GM19397 (cell line): ENCODE measurements around the gene SLC25A19.

Experiments used
- ATAC-seq: cut with Tn5 transposase; IDR thresholded peaks from one replicate; pipeline ENCODE4 v1.9.1; 2021; ENCODE audit warnings: mild to moderate bottlenecking, moderate library complexity; ENCODE audit not compliant: unreplicated experiment

The SLC25A19 gene

DNA sequence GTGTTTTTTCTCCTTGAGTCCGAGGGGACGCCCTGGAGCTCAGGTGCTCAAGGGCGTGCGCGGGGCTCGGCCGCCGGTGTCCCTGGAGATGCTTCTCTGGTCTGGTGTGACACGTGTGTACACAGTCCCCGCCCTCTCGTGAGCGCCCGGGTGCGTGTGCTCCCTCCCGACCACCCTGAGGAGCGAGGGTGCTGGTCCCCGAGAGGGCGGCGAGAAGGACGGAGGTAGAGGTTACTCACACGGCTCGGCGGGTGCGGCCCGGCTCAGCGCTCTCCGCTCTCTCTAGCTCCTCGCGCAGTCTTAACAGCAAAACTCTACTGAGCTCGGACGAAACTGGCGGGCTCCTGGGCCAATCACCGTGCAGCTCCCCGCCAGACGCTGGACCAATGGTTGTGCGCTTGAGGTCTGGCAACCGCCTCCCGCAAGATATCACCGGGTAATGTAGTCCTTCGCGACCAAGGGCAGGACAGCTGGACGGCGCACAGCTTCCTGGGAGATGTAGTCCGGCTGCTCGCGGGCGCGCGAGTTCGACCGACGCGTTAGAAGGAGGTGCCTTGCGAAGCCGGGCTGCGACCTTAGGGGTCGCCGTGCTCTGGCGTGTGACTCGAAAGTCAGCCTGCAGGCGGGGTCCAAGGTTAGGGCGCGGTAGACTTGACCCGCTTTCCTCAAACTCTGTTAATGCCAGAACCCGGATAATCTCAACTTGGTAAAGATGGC is at the start of gene SLC25A19:
SLC25A19 (minus strand) TSS at position 319 of the 717 bp plus-strand sequence. CDS start 2,669 bp downstream, outside the sequence.
- ATAC-seq = peak; percentile 90

DNA sequence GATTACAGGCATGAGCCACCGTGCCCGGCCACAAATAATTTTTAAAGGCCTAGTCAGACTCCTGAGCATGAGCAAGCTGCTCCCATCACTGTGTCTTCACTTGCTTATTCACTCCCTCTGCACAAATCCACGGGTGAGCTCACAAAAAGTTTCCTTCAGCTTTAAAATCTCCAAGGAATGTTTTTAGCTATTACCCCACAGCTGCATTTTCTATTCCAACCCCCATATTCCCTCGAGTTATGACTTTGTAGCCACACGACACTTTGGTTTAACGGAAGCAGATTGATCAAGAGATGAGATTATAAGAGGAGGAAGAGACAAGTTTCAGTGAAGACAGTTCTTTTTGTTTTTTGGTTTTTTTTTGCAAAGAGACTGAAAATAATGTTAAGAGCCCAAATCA is 49.1 kb upstream of the SLC25A19 start:
- no peak for ATAC-seq

DNA sequence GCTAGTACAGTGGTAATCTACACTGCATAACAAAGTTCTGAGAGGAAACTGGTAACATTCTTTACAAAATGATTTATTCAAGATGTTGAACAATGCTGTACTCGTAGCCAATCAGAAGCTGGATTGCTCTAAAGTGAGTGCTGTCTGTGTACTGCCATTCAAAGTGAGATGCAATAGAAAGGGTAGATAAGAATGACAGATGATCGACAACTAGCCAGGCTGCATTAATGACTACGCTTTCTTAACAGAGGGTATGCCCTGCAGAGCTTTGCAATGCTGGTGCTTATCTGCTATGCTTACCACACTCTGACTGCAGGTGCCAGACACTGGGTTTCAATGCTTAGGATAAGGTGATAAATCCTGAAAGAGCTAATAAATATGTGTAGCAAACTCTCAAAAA is 46.1 kb upstream of the SLC25A19 start:
- no peak for ATAC-seq

DNA sequence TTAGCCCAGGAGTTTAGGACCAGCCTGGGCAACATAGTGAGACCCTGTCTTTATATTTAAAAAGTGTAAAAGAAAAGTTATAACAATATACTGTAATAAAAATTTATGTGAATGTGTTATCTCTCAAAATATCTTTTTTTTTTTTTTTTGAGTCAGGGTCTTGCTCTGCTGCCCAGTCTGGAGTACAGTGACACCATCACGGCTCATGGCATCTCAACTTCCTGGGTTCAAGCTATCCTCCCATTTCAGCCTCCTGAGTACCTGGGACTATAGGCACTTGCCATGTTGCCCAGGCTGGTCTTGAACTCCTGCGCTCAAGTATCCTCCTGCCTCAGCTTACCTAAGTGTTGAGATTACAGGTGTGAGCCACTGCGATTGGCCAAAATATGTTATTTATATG is 45.5 kb upstream of the SLC25A19 start:
- no peak for ATAC-seq

DNA sequence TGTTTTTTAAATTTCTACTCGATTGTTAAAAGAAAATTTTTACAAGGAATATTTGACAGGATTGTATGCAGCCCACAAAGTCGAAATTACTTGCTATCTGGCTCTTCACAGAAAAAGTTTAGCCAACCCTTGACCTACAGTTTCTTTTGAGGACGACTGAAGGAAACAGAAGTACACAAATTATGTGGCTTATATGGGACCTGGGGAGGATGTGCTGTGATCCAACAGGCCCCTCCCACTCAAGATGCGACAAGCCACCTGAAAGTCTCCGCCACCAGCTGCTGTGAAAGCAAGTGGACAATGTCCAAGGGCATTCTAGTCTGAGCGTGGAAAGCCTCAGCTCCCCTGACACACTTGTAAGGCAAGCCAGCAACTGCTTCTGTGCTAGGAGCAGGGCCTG is 42.4 kb upstream of the SLC25A19 start:
- ATAC-seq = no peak

DNA sequence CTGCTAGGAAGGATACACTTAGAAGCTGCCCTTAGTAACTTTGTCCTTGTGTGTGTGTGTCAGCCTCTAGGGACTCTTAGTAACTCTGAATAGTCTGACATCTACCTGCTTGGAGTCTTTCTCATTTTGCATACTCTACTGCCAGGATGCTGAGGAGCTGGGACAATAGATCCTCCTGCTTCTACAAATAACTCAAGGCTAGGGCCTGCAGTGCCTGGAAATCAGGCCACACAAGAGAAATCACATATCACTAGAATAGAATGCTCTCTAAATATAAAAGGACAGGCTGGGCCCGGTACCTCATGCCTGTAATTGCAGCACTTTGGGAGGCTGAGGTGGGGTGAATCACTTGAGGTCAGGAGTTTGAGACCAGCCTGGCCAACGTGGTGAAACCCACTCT is 38.5 kb upstream of the SLC25A19 start:
- ATAC-seq = no peak

DNA sequence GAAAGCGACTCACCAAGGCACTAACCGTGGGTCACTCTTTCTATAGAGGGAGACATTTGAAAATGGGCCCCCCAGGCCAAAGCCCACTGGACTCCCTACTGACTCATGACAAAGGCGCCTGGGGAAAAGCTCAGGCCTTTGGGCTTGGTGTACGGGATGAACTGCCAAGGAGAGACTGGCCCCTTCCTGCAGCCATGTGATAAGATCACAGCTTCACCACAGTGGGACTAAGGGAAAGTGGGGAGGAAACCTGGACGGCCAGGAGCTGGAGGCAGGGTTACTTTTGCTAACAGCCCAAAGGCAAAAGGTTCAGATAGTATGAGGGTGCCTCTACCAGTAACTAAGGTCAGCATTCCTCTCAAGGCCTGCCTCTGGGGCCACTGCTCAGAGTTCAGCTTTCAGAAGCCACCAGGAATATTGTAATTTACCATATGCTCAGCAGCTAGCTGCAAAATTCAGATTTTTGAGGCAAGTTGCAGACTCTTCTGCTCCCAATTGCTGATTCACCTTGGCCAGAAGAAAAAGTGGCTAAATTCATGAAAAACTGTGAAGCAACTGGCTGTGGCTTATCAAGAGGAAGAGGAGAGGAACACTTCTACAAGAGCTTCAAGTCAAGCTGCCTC is 37.1 kb upstream of the SLC25A19 start:
- ATAC-seq = no peak

DNA sequence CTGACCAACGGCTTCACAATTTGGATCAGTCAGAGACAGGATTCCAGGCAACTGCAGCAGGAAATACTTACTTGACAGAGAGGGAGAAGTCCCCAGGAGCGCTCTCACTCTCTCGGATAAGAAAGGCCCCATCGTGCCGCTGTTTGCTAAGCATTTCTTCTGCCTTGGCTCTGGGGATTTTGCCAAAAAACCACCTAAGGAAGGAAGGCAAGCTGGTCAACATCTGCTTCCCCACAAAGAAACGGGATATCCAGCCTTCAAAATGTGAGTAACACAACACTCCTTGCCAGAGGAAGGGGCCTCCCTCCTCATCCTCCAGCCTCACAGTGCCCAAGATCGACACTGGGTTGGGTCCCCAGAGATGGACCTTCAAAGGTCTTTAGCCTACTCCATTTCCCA is 36.6 kb upstream of the SLC25A19 start:
- ATAC-seq = no peak

DNA sequence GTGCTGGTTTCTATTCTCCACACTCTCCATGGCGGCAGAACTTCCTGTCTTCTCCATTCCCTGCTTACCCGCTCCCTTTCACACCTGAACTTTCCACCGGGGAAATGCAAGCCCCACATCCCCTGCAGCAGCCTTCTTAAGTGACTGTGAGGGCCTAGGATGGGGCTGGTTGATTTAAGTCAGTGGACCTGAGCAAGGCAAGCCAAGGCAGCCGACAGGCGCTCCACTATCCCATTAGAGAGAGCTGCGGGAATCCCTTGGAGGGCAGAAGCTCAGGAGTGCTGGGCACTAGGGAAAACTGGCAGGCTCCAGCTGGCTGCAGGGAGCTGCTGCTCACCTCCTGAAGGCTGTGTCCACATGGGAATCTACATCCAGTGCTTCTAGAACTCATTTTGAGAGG is 36.1 kb upstream of the SLC25A19 start:
- no peak for ATAC-seq

DNA sequence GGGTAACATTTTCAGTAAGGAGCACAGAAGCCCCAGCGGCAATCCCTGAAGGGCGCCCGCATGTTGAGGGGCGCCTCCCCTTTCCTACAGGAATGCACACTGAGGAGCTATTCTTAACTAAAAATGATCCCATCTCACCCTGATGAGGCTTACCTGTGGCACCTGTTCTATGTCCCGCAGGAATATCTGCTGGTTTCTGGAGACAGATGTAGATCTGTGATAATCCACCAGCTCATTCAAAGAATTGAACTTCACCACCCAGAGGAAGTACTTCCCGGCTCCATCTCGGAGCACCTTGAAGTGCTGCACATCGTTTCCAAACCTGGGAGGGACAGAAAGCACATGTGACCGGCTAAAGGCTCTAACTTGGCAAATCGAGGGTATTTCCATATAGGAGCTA is 32.3 kb upstream of the SLC25A19 start:
- ATAC-seq = no peak

DNA sequence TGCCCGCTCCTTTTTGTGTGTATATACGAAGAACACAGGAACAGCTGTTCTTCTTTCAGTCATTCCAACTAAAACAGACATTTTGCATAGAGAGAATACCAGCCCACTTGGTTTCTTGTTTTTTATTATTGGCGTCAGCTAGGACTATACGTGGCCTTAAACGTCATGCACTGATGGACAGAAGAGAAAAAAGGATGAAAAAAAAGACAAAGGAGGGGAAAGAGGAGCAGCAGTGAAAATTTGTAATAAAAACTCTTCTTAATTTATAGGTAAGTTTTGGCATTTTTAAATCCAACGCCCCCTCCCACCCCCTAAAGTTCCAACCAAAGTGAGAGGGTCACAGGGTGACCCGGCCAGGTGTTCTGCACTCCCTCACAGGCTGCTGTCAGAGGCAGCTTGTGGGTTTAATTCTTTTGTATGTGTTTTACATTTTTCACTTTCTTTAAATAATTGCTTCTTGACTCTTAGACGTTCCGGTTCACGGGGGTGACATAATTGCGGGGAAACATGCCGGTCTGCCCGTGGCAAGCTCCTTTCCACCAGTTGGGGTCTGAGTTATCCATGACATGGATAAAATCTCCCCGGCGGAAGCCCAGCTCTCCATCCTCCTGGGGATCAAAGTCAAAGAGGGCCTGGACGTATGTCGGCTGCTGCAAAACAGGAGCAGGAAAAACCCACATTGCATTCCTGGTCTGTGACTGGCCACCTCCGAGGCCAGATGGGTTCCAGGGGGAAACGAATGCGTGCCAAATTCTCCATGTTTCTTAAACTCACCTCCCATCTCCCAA is 30.9 kb upstream of the SLC25A19 start:
- ATAC-seq = peak; percentile 56

DNA sequence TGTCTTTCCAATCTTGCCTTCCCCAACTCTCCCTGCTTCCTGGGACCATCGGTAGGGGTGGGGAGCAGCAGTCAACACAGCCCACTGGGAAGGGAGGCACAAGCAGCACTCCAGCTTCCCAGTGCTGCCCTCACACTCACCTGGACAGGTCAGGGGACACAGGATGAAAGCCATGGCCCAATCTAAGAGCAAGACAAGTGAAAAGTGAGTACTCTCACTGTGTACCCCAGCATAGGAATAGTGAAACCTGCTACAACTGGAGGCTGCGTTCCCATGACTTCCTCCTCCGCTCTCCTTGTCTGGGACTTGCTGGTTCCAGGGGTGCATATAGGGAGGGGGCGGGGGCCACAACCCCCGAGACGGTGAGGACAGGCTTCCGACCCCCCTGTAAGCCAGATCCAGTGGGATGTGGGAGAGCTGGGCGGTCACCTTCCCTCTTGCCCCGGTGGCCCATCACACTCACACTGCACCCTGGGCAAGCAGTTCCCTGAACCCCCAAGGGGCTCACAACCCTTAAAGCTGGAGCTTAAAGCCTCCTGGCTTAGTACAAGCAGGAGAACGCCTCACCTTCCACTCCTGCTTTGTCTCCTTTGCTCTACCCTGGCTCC is 29.5 kb upstream of the SLC25A19 start:
- ATAC-seq = no peak

DNA sequence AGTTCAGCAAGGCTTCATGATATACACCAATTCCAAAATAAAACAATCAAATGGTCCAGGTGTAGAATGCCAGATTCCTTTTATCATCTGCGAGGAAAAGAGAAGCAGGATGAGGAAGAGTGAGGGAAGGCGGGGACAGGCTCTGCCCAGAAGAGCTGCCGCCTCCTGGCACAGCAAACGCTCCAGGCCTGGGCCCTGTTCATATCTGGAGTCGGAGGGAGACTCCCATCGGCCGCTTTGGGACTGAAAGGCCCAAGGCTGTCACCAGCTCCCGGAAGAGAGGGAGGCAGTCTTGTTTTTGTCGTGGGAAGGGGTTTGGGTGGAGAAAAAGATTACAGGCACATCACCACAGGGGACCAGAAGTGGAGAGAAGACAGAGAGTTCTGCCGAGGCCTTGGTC is 29.0 kb upstream of the SLC25A19 start:
- no peak for ATAC-seq

DNA sequence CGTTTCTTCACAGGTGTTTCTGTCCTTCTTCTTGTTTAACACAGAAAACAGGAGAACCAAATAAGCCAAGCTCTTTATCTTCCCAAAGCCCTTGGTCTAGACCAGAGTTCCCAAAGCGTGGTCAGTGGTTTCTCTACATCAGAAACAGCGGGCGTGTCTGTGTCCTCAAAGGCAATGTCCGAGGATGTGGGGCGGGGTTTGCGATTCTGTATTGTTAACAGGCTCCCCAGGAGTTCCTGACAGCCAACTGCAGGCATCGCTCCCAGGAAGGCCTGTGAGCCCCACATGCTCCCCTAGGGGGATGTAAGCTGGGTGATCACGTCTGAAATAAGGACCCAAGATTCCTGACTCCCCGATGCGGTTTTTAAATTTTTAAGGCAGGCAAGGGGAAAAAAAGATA is 28.4 kb upstream of the SLC25A19 start:
- ATAC-seq = no peak

DNA sequence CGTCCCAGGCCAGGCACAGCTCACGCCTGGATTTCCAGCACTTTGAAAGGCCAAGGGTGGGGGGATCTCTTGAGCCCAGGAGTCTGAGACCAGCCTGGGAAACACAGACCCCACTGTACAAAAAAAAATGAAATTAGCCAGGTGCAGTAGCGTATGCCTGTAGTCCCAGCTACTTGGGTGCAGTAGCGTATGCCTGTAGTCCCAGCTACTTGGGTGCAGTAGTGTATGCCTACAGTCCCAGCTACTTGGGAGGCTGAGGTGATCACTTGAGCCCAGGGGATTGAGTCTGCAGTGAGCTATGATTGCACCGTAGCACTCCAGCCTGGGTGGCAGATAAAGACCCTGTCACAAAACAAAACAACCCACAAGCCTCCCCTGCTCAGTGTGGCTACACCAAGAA is 27.0 kb upstream of the SLC25A19 start:
- no peak for ATAC-seq

DNA sequence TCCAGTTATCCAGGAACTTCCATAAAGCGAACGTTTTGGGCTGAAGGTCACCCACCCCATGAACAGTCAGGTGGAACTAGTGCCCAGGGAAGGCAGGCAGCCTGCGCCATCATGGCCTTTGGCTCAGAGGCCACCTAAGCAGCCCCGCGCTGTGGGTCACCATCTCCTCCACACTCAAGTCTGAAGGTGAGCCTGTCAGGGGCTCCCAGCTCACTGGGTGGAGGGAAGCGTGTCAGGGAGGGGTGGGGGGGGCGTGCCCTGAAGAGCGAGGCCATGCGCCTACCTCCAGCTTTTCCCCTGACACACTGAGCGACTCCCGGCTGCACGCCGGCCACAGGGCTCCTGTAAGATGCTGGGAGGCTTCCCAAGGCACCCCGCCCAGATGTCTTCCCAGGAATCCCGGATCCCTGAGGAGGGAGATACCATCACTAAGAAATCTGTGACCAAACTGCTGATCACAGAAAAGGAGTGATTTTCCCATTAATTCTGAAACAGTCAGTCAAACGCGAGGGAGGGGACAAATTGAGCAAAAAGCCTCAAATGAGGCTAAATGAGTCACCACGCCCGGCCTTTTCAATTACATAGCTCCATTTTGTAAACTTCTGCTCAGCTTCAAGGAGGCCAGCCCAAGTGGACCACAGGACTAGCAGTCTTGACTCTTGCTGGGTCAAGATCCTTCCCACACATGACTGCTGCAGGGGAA is 26.5 kb upstream of the SLC25A19 start:
- no peak for ATAC-seq

DNA sequence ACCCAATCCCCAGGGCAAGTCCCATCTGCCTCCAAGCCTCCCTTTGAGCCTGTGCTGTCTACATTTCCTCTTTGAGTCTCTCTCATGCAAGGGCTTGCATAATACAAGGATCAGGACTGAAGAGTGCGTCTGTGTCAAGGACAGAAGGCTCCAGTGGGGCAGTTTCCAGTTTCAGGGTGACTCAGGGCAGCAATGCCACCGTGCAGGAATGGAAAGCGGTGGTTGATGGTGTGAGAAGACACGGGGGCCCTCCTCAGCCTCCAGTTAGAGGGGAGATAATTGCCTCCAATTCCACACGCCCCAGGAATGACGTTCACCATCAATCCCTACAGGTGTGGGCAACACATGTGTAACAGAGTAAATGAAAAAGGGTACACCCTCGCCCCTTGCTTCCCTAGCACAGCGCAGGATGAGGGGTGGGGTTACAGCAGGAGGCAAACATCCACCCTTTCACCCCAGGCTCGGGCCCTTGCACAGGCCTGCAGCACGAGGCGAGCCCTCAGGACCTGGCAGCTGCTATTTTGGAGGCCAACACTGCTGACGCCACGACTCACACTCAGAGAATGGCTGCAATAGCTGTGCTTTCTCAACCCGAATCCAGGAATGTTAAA is 24.8 kb upstream of the SLC25A19 start:
- no peak for ATAC-seq

DNA sequence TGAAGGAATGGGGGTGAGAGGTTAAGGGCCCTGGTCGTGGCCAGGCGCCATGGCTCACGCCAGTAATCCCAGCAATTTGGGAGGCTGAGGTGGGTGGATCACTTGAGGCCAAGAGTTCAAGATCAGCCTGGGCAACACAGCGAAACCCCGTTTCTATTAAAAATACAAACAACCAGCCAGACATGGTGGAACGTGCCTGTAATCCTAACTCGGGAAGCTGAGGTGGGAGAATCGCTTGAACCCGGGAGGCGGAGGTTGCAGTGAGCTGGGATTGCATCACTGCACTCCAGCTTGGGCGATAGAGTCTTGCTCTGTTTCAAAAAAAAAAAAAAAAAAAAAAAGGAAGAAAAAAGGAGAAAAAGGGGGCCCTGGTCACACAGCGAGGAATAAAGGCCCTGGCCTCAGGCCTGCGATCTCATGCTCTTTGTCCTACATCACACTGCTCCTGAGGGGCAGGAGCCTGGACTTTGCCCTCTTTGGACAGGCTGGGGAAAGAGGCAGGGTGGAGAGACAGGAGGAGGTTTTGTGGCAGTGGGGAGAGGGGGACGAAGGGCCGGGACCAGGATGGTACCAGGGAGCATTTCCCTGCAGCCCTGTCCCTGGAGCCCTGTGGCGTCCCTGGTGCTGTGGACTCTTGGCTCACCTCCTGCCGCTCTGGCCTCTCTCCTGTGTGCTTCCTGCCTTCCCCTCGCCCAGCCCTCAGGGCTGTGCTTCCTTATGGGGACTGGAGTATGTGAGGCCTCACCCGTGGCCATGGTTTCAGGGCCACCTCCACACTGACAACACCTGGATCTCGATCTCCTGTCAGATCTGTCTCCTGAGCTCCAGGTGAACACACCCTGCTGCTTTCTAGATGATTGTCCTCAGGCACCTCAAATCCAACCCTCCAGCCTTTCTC is 19.7 kb upstream of the SLC25A19 start:
- no peak for ATAC-seq

DNA sequence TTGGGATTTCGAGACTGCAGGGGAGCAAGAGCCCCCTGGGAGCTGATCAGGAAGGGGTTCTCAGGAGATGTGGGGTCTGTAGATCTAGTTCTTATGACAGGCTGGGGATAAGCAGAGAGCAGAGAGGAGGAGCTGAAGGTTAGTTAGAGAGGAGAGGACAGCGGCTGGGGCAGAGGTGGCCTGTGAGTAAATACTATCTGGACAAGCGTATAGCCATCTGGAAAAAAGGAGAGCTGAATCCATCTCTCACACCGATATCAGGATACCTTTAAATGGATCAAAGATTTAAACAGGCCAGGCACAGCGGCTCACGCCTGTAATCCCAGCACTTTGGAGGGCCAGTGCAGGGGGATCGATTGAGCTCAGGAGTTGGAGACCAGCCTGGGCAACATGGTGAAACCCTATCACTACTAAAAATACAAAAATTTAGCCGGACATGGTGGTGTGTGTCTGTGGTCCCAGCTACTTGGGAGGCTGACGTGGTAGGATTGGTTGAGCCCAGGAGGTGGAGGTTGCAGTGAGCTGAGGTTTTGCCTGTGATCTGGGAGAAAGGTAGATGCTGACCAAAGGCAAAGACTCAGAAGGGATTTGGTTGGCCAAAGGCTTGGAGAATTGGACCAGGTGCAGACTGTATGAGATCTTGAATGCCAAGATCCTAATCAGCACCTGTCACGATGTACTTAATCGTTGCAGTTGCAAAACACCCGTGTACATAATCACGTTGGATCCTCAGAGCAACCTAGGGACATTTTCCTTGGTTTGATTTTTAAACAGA is 18.9 kb upstream of the SLC25A19 start:
- ATAC-seq = no peak
